Uterus (tissue), 4 donors: ENCODE results near the gene FRMPD4. TPM values are rescaled to one million over a fixed set of nuclear protein-coding genes. Genes with fewer than 3 reads are reported as not detected.

Experiments used
- DNase-seq, 2 donors: peaks; one replicate each; pipeline ENCODE4 v3.0.0-alpha.2; 2019 to 2020
- H3K27ac ChIP-seq, 2 donors: fragments of 200-600 bp; sonication (generic); 1 replicate in 1 of 2; 2 replicates in 1 of 2; pipeline ENCODE4 v1.5.1; 2016 to 2018
- H3K27me3 ChIP-seq, 2 donors: fragments of 200-600 bp; sonication (generic); one replicate each; pipeline ENCODE4 v1.5.1; 2018 to 2019; ENCODE audit warnings: control low read depth in 1 of 2
- H3K36me3 ChIP-seq, 2 donors: fragments of 200-600 bp; sonication (generic); one replicate each; pipeline ENCODE4 v1.5.1; 2019; ENCODE audit warnings: control low read depth in 1 of 2
- H3K4me1 ChIP-seq, 2 donors: fragments of 200-600 bp; sonication (generic); one replicate each; pipeline ENCODE4 v1.5.1; 2018 to 2019; ENCODE audit warnings: control low read depth in 1 of 2
- H3K4me3 ChIP-seq, 2 donors: fragments of 200-600 bp; sonication (generic); 1 replicate in 1 of 2; 2 replicates in 1 of 2; pipeline ENCODE4 v1.5.1; 2018 to 2019; ENCODE audit warnings: mild to moderate bottlenecking in 1 of 2
- H3K9me3 ChIP-seq, 2 donors: fragments of 200-600 bp; sonication (generic); one replicate each; pipeline ENCODE4 v1.5.1; 2019; ENCODE audit warnings: control low read depth in 1 of 2
- CTCF ChIP-seq, 4 experiments: fragments of 200-600 bp in 2 of 4; fragments of 450-650 bp in 2 of 4; sonication (generic) in 2 of 4; IDR thresholded peaks; one replicate each; pipeline ENCODE4 v1.5.1; 2016 to 2019; ENCODE audit warnings: antibody characterized with exemption in 4 of 4, mild to moderate bottlenecking in 2 of 4, moderate library complexity in 1 of 4
- POLR2A ChIP-seq, 2 donors: fragments of 450-650 bp; IDR thresholded peaks; one replicate each; pipeline ENCODE4 v1.6.1; 2016; ENCODE audit warnings: antibody characterized with exemption in 2 of 2, mild to moderate bottlenecking in 1 of 2, moderate library complexity in 1 of 2
- intact Hi-C: fragments of 100-400 bp; cut with DNase I; formaldehyde crosslinking; loops from one replicate; pipeline ENCODE4 v1.15.1; 2023; ENCODE audit warnings: low total_unique reads
- total RNA-seq, 4 donors: library from RNA; depleted of rRNA in 3 of 4; stranded (reverse); fragments of >200 nt in 3 of 4; gene quantifications; one replicate each; pipeline versions ENCODE4 v1.1.0 to v1.2.4, GENCODE V29; 2014 to 2023
- donor health status: DM: yes; HTN: yes; CAD: no.

FRMPD4 gene
- total RNA-seq, 4 donors from 2014 or later, result 0.06 to 0.41 TPM; not detected in 2

GRCh38 chrX:12228862-12229261 lies 90.6 kb downstream of the FRMPD4 start:
- H3K9me3 ChIP-seq, result no peaks in the 10 kb centered on the region
- no peaks in the 10 kb centered on the region for H3K4me1 ChIP-seq
- no peaks in the 10 kb centered on the region for H3K27me3 ChIP-seq
- no peak overlapping the region for H3K27ac ChIP-seq
- intact Hi-C loops, result no loop called here
- no peak overlapping the region for H3K4me3 ChIP-seq
- DNase-seq, result no peak
- TF ChIP-seq POLR2A (IDR thresholded peaks at IDR 0.05) (no peak), CTCF (IDR thresholded peaks at IDR 0.05) (no peak)
- no peaks in the 10 kb centered on the region for H3K36me3 ChIP-seq

GRCh38 chrX:12229986-12230385 lies 91.7 kb downstream of the FRMPD4 start:
- no peak for TF ChIP-seq POLR2A (IDR thresholded peaks at IDR 0.05)
- TF ChIP-seq CTCF (IDR thresholded peaks at IDR 0.05), result no peak
- Histone ChIP-seq H3K4me1 (no peaks in the 10 kb centered on the region), H3K27me3 (no peaks in the 10 kb centered on the region), H3K36me3 (no peaks in the 10 kb centered on the region), H3K27ac (no peak overlapping the region), H3K4me3 (no peak overlapping the region), H3K9me3 (no peaks in the 10 kb centered on the region)
- intact Hi-C loops, result no loop called here
- DNase-seq, result no peak

GRCh38 chrX:12234534-12235329 lies 96.5 kb downstream of the FRMPD4 start:
- no peak for DNase-seq
- Histone ChIP-seq H3K27me3 (no peaks in the 10 kb centered on the region), H3K36me3 (no peaks in the 10 kb centered on the region), H3K27ac (no peak overlapping the region), H3K4me1 (no peaks in the 10 kb centered on the region), H3K4me3 (no peak overlapping the region), H3K9me3 (no peaks in the 10 kb centered on the region)
- intact Hi-C loops, result no loop called here
- TF ChIP-seq CTCF (IDR thresholded peaks at IDR 0.05), result no peak
- TF ChIP-seq POLR2A (IDR thresholded peaks at IDR 0.05), result no peak

GRCh38 chrX:12236156-12236555 lies 97.9 kb downstream of the FRMPD4 start:
- Histone ChIP-seq H3K27ac (no peak overlapping the region), H3K27me3 (no peaks in the 10 kb centered on the region), H3K9me3 (no peaks in the 10 kb centered on the region), H3K36me3 (no peaks in the 10 kb centered on the region), H3K4me3 (no peak overlapping the region), H3K4me1 (no peaks in the 10 kb centered on the region)
- DNase-seq, result no peak
- intact Hi-C loops, result no loop called here
- no peak for TF ChIP-seq POLR2A (IDR thresholded peaks at IDR 0.05)

GRCh38 chrX:12237131-12237530 lies 98.9 kb downstream of the FRMPD4 start:
- TF ChIP-seq POLR2A (IDR thresholded peaks at IDR 0.05) (no peak), CTCF (IDR thresholded peaks at IDR 0.05) (no peak)
- Histone ChIP-seq H3K4me1 (no peaks in the 10 kb centered on the region), H3K4me3 (no peak overlapping the region), H3K27ac (no peak overlapping the region), H3K36me3 (no peaks in the 10 kb centered on the region), H3K9me3 (no peaks in the 10 kb centered on the region), H3K27me3 (no peaks in the 10 kb centered on the region)
- DNase-seq, result no peak
- intact Hi-C loops, result no loop called here
